SW 1271 (cell line): Measurements from ENCODE around the gene CBX3.
"Not testable (repeated sequence)": the region's sequence is repeated elsewhere in the genome, so short reads cannot be mapped to it uniquely, and the experiment has no call there.

ENCODE experiments used
- DNase-seq, 2 experiments: peaks; one replicate each; lab custom pipeline; 2025; lab: John Stamatoyannopoulos, UW

CBX3 gene

GRCh38 chr7:26201247-26202018, at the start of gene CBX3:
Gene CBX3 (plus strand): TSS chr7:26201745. CDS start chr7:26202999, 1,254 bp downstream.
- peak; percentile 79 to 91 for DNase-seq

DNA sequence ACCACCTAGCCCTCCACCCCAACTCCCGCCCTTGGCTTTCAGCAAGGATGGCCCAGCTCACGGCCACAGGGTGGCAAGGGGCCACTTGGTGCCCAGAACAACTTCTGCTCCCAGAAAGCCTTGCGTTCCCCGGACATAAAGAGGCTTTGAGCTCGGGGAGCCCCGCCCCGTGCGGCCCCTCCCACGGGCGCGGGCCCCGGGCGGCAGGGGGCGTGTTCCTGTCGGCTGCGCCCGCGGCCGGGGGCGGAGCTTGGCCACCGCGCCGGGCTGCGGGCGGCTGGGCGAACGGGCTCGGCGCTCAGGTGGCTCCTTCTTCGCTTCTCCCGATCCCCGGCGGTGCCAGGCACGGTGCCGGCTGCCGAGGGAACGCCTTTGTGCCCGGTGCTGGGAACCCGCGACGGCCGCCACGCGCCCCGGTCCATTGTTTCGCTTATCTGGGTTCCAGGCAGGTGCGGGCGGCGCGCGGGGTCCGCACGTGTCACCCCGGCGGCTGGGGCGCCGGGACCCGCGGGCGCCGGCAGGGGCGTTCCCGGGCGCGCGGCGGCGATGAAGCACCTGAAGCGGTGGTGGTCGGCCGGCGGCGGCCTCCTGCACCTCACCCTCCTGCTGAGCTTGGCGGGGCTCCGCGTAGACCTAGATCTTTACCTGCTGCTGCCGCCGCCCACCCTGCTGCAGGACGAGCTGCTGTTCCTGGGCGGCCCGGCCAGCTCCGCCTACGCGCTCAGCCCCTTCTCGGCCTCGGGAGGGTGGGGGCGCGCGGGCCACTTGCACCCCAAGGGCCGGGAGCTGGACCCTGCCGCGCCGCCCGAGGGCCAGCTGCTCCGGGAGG, 49.4 kb upstream of the CBX3 start, which contains the start of gene NFE2L3:
TSS of gene NFE2L3 (plus strand) at position 246 of the 829 bp plus-strand sequence. CDS start at position 547, 301 bp downstream.
- DNase-seq = peak; percentile 58 to 71

GRCh38 chr7:26152782-26153240, 48.7 kb upstream of the CBX3 start:
- DNase-seq = peak in 1 of 2 experiments; percentile 32

DNA sequence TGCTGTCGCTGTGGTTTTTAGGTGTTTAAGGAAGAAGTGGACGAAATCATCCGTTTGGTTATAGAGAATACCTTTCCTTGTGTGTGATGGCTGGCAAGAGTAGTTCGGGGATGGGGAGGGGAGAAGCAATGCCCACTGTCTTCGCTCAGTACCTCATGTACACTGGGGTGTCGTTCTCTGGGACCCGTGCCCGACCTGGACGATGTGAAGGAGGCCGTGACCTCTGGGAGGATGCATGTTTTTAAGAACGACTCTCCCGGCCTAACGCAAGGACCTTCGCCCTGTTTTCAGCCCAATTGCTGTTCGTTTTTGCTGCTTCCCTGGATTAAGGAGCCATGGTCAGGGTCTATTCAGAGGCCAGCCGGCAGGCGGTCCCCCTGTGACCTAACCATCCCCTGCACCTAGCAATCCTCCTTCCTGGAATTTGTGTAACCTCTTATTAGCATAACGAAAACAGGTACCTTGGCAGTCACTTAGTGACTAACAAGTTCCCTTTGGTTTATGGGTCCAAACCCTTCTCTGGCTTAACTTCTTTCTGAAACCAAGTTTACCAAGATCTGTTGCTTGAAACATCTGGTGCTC, 48.2 kb upstream of the CBX3 start:
- peak in 1 of 2 experiments; percentile 32 for DNase-seq

DNA sequence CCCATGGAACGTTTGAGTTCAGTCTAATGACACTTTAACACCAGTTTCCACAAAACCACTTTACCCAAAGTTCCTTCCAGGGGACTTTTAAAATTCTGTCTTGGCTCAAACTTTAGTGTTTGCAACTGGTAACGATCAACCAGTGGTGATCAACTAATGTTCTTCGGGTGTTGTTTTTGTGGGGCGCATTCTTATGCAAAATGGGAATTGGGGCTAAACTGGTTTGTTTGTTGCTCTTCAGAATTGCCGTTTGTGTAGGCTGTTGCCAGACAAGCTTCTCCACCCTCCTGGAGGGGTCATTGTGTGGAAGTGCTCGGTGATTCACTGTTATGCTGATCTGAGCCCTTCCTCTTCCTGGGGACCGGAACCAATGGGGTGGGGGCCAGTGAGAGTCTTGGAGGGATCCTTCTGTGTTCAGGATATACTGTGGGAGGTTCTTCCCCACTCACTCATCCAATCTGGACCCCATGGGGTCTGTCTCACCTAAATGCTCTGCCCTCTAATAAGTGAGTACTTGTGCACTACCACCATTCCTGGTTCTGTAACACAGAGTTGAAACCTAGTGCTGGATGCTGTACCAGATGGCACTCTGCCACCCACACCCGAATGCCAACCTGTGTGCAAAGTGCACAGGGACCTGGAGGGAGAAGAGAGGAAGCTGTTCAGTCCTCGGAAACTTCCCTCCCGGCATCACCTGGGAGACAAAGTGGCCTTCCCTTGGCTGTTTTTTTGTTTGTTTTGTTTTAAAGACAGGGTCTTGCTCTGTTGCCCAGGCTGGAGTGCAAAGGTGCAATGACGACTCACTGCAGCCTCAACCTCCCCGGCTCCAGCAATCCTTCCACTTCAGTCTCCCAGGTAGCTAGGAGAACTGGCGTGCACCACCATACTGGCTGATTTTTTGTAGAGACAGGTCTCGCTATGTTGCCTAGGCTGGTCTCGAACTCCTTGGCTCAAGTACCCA, 47.4 kb upstream of the CBX3 start:
- peak; percentile 51 to 80 for DNase-seq

DNA sequence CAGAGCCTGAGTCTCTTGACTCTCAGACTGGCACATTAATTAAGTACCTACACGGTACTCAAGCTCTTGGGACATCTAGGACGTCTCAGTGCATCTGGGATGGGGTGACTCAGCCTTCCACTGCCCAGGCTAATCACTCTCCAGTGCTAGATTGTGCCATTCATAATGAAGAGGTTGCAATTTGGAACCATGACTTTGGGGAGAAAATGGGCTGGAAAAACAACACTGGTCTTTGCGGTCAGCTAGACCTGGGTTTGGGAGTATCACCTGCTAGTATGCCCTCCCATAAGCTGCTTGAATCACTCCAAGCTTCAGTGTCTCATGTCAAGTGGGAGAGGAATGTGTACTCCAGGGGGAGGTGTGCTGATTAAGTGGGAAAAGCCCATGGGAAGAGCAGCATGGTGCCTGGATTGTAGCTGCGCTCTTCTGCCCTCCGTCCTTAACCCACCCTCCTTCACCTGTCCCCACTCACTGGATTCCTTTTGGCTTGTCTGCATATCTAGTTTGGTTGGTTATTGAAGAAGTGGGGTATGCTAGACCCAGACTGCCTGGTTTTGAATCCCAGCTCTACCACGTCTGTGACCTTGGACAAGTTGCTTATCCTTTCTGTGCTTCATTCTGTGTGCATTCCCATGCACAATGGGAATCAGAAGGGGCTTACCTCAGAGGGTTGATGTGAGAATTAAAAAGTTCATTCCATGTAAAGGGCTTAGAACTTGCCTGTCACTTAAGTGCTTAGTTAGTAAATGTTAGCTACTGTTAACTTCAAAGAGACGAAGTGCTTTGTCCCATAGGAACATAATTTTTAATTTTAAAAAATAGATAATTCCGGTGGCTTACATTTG, 45.8 kb upstream of the CBX3 start:
- peak; percentile 67 to 80 for DNase-seq

DNA sequence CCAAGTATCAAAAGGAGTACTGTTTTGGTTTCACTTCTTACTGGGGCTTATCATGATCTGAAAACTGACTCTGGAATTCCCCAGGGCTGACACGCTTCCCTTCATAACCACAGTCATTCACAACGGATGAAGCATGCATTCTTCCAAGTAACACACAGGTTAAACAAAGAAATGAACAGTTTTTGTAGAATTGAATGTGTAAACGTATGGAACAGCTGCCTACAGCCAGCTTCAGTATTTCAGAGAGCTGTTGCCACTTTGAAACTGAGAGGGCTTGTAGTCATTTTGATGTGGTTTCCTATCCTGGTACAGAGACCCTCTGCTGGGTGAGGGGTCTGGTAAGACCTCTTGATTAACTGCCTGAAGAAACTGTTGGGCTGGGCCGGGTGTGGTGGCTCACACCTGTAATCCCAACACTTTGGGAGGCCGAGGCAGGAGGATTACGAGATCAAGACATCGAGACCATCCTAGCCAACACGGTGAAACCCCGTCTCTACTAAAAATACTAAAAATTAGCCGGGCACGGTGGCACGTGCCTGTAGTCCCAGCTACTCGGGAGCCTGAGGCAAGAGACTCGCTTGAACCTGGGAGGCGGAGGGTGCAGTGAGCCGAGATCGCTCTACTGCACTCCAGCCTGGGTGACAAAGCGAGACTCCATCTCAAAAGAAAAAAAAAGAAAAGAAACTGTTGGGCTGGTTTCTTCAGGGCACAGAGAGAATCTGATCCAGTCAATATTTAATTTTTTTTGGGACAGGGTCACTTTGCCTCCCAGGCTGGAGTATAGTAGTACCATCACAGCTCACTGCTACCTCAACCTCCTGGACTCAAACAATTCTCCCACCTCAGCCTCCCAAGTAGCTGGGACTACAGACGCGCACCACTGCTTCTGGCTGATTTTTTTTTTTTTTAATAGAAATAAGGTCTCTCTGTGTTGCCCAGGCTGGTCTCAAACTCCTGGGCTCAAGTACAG, 44.8 kb upstream of the CBX3 start:
- DNase-seq = peak; percentile 61 to 90

DNA sequence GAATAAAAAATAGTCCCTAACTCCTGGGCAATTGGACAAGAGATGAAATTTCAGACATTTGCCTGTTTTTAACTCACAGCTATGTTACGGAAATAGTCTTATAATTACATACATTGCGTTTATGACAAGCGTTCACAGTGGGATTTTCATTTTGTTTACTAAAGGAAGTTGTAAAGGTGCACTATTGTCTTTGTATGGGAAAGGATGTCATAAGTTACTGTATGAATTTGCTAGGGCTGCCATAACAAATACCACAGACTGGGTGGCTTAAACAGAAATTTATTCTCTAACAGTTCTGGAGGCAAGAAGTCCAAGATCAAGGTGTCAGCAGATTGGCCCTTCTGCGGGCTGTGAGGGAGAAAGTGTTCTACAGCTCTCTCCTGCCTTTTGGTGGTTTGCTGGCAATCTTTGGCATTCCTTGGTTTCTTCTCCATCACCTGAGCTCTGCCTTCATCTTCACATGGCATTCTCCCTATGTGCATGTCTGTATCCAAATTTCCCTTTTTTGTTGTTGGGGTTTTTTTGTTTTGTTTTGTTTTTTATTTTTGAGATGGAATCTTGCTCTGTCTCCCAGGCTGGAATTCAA, 43.9 kb upstream of the CBX3 start:
- no peak for DNase-seq

GRCh38 chr7:26159243-26159642, 42.3 kb upstream of the CBX3 start:
- DNase-seq = no peak

GRCh38 chr7:26160896-26161295, 40.6 kb upstream of the CBX3 start:
- DNase-seq = no peak

- DNase-seq = no peak
Observed at GRCh38 chr7:26162431-26162830, 39.1 kb upstream of the CBX3 start.

DNA sequence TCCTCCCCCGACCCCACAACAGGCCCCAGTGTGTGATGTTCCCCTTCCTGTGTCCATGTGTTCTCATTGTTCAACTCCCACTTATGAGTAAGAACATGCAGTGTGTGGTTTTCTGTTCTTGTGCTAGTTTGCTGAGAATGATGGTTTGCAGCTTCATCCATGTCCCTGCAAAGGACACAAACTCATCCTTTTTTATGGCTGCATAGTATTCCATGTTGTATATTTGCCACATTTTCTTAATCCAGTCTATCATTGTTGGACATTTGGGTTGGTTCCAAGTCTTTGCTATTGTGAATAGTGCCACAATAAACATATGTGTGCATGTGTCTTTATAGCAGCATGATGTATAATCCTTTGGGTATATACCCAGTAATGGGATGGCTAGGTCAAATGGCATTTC, 37.7 kb upstream of the CBX3 start:
- not testable (repeated sequence) for DNase-seq

DNA sequence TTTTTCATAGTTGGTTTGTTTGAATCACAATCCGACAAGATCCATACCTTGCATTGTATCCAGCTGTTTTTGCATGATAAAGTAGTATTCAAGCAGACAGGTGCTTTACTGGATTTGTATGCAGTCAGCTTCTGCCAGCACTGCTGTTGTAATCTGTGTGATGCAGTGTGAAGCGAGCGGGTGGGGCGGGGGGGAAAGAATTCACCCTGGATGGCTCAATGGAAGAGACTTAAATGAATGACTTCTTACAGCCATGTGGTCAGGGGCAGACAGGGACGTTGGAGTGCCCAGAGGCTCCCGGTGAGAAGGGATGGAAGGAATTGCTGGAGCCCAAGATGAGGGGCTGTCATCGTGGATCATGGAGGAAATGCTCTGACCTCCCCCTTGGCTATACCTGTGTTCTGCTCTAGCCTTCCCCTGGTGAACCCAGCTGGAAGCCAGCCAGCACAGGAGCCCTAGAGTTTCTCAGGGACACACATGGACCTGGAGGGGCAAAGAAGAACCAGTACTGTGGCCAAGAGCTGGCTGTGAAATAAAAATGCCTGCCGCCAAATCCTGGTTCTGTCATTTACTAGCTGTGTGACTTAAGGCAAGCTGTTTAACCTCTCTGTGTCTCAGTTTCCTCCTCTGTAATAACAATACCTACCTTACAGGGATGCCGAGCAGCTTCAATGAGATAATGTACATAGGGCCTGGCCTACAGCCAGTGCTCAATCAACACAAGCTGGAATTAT, 35.4 kb upstream of the CBX3 start:
- DNase-seq = no peak

GRCh38 chr7:26166684-26167266, 34.8 kb upstream of the CBX3 start:
- no peak for DNase-seq

DNA sequence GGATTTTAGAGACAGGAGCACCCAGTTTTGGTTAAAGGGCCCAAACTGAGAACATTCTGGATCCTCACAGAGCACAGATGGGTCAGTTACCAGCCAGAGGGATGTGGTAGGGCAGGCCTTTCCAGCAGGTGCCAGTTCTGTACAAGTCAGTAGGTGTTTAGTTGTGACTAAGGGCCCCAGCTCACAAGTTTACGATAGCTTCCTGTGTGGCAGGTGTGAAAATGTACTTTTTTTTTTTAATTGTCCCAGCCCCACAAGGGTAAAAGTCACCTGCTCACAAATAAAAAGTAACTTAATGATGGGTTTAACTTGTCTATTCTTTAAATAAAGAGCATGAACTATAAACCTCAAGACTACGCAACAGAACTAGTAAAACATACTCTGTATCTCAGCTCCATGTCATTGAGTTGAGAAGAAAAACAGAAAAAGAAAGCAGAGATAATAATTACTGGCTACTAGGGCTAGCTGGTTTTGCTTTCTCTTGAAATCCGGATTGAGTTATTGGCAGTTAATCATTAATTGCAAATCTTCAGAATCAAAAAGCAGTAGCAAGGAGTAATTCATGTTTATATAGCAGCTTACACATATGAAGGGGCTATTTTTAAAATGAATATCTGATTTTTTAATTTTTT, 34.1 kb upstream of the CBX3 start:
- DNase-seq = no peak

DNA sequence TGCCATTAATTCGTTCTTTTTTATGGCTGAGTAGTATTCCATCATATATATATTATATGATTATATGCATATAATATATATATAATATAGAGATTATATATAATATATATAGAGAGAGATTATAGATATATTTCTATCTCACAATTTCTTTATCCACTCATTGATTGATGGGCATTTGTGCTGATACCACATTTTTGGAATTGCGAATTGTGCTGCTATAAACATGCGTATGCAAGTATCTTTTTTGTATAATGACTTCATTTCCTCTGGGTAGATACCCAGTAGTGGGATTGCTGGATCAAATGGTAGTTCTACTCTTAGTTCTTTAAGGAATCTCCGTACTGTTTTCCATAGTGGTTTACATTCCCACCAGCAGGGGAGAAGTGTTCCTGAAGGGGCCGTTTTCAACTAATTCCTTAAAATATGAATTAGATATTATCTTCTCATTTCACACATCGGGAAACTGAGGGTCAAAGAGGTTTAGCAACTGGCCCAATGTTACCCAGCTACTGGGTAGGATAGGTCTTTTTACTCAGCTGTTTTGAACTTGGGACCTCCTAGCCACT, 33.0 kb upstream of the CBX3 start:
- no peak for DNase-seq

- no peak for DNase-seq
Observed at GRCh38 chr7:26169271-26169670, 32.3 kb upstream of the CBX3 start.
